Ovary (tissue), 9 donors: ENCODE measurements around the gene DLK1. TPM values are rescaled to one million over a fixed set of nuclear protein-coding genes. Genes with fewer than 3 reads are reported as not detected.

Source experiments
- DNase-seq, 5 donors: peaks; one replicate each; pipeline ENCODE4 v3.0.0-alpha.2; 2019 to 2020
- H3K27ac ChIP-seq, 2 donors: fragments of 200-600 bp; one replicate each; pipeline versions ENCODE4 v1.5.1 to v1.8.0; 2019 to 2022
- H3K27me3 ChIP-seq: fragments of 200-600 bp; one replicate; pipeline ENCODE4 v1.8.0; 2022
- H3K36me3 ChIP-seq: fragments of 200-600 bp; sonication (generic); one replicate; pipeline ENCODE4 v1.5.1; 2019
- H3K4me1 ChIP-seq: one replicate; pipeline ENCODE4 v1.8.1; 2013; ENCODE audit warnings: mild to moderate bottlenecking, moderate library complexity; ENCODE audit not compliant: insufficient read depth
- H3K4me3 ChIP-seq: fragments of 200-600 bp; sonication (generic); one replicate; pipeline ENCODE4 v1.5.1; 2017
- H3K9me3 ChIP-seq, 2 donors: fragments of 200-600 bp in 1 of 2; sonication (generic) in 1 of 2; one replicate each; pipeline versions ENCODE4 v1.5.1 to v1.8.1; 2013 to 2019; ENCODE audit warnings: mild to moderate bottlenecking in 1 of 2, moderate library complexity in 1 of 2
- CTCF ChIP-seq, 3 donors: fragments of 450-650 bp in 2 of 3; fragments of 200-600 bp in 1 of 3; IDR thresholded peaks; one replicate each; pipeline versions ENCODE4 v1.5.1 to v1.8.0; 2016 to 2022; ENCODE audit warnings: antibody characterized with exemption in 3 of 3, mild to moderate bottlenecking in 1 of 3
- EP300 ChIP-seq: sonication (generic); formaldehyde crosslinking; IDR thresholded peaks from one replicate; pipeline ENCODE4 v1.6.1; 2017; ENCODE audit warnings: antibody characterized with exemption
- POLR2A ChIP-seq: fragments of 450-650 bp; IDR thresholded peaks from one replicate; pipeline ENCODE4 v1.6.1; 2017; ENCODE audit warnings: antibody characterized with exemption, mild to moderate bottlenecking, moderate library complexity
- WGBS, 3 donors: extraction: QIAGEN DNeasy Blood & Tissue Kit in 1 of 3; methylation state at CpG; one replicate each; pipeline versions ENCODE4 v1.1.5 to v1.1.7; 2013 to 2017; 5-methylcytosine and 5-hydroxymethylcytosine counted together
- intact Hi-C, 4 donors: fragments of 100-400 bp; cut with DNase I; formaldehyde crosslinking; loops; one replicate each; pipeline versions ENCODE4 v1.11.0 to v1.15.1; 2022 to 2023
- polyA plus RNA-seq, 2 donors: library from polyadenylated mRNA; stranded (reverse); fragments of 200-250 nt in 1 of 2; fragments of 350-450 nt in 1 of 2; fragmentation: Illumina TruSeq in 1 of 2; extraction: RNeasy Lipid Tissue Mini Kit (QIAGEN cat#74804) in 1 of 2; gene quantifications; one replicate each; pipeline ENCODE4 v1.2.3, GENCODE V29; 2013 to 2014
- total RNA-seq, 7 donors: library from RNA; depleted of rRNA in 2 of 7; stranded (reverse); fragments of >200 nt in 2 of 7; fragmentation: NEBNext Ultra II Directional in 3 of 7; extraction: Animal tissue kit (Norgen Biotek cat#: 25700) in 3 of 7; gene quantifications; one replicate each; pipeline versions ENCODE4 v1.1.0 to v1.2.4, GENCODE V29; 2016 to 2023
- donor health status: DM: no; HTN: no; CAD: no; lungs with moderate emphysema.
- donor health status: DM: no; HTN: no; CAD: no.
- donor health status: Bipolar disorder and iron deficiency.
- donor health status: DM: yes; HTN: yes; CAD: no.
- donor health status: DM: no; HTN: no; CAD: no.
- donor health status: DM: yes; HTN: yes; CAD: no.

DLK1 gene
- total and polyA plus RNA-seq, 9 donors, result 34.2 to 1,875 (median 108) TPM

- no peaks in the 10 kb centered on the region for H3K36me3 ChIP-seq
- no peaks in the 10 kb centered on the region for H3K4me1 ChIP-seq
- H3K4me3 ChIP-seq, result no peak overlapping the region
- no peak overlapping the region for H3K27ac ChIP-seq
- TF ChIP-seq CTCF (IDR thresholded peaks at IDR 0.05) (no peak), POLR2A (no peak), EP300 (no peak)
- H3K9me3 ChIP-seq, result no peaks in the 10 kb centered on the region
- H3K27me3 ChIP-seq, result no peaks in the 10 kb centered on the region
- intact Hi-C loops, result no loop called here
- no peak for DNase-seq
- WGBS, 3 donors, result 86 to 91% (median 89%) methylated on average over 4 of the region's 4 CpGs
Observed at GRCh38 chr14:100770046-100770445, 43.4 kb downstream of the DLK1 start.

- Histone ChIP-seq H3K36me3 (no peaks in the 10 kb centered on the region), H3K4me1 (peaks cover under 1% of the 10 kb centered on the region), H3K4me3 (no peak overlapping the region), H3K9me3 (no peaks in the 10 kb centered on the region), H3K27ac (no peak overlapping the region), H3K27me3 (no peaks in the 10 kb centered on the region)
- TF ChIP-seq POLR2A, result no peak
- TF ChIP-seq EP300, result no peak
- TF ChIP-seq CTCF (IDR thresholded peaks at IDR 0.05), result no peak
- DNase-seq, result peak in 1 of 5 donors; percentile 19
- intact Hi-C loops, result no loop called here
- 89 to 92% (median 91%) methylated on average over 5 of the region's 5 CpGs for WGBS, 3 donors
Observed at GRCh38 chr14:100770605-100771120, 44.0 kb downstream of the DLK1 start.

GRCh38 chr14:100771121-100771800, 44.6 kb downstream of the DLK1 start:
- no peak for TF ChIP-seq CTCF (IDR thresholded peaks at IDR 0.05)
- TF ChIP-seq POLR2A, result no peak
- no peak for TF ChIP-seq EP300
- Histone ChIP-seq H3K4me1 (peaks cover 2% of the 10 kb centered on the region), H3K9me3 (no peaks in the 10 kb centered on the region), H3K27me3 (no peaks in the 10 kb centered on the region), H3K27ac (no peak overlapping the region), H3K4me3 (no peak overlapping the region), H3K36me3 (no peaks in the 10 kb centered on the region)
- intact Hi-C loops, result no loop called here
- no peak for DNase-seq
- WGBS, 3 donors, result 58 to 66% (median 65%) methylated on average over 13 of the region's 13 CpGs

GRCh38 chr14:100772607-100773165, 46.0 kb downstream of the DLK1 start:
- WGBS, 3 donors, result 81 to 89% (median 83%) methylated on average over 9 of the region's 9 CpGs
- no peak overlapping the region for H3K27ac ChIP-seq
- intact Hi-C loops, result no loop called here
- H3K36me3 ChIP-seq, result no peaks in the 10 kb centered on the region
- H3K9me3 ChIP-seq, result no peaks in the 10 kb centered on the region
- H3K4me3 ChIP-seq, result no peak overlapping the region
- peaks cover 2% of the 10 kb centered on the region for H3K4me1 ChIP-seq
- no peaks in the 10 kb centered on the region for H3K27me3 ChIP-seq
- peak in 2 of 5 donors; percentile 5 to 18 for DNase-seq
- TF ChIP-seq POLR2A (no peak), CTCF (IDR thresholded peaks at IDR 0.05) (no peak), EP300 (no peak)
